ENCODE measurements around the gene CKB.

CKB gene

DNA sequence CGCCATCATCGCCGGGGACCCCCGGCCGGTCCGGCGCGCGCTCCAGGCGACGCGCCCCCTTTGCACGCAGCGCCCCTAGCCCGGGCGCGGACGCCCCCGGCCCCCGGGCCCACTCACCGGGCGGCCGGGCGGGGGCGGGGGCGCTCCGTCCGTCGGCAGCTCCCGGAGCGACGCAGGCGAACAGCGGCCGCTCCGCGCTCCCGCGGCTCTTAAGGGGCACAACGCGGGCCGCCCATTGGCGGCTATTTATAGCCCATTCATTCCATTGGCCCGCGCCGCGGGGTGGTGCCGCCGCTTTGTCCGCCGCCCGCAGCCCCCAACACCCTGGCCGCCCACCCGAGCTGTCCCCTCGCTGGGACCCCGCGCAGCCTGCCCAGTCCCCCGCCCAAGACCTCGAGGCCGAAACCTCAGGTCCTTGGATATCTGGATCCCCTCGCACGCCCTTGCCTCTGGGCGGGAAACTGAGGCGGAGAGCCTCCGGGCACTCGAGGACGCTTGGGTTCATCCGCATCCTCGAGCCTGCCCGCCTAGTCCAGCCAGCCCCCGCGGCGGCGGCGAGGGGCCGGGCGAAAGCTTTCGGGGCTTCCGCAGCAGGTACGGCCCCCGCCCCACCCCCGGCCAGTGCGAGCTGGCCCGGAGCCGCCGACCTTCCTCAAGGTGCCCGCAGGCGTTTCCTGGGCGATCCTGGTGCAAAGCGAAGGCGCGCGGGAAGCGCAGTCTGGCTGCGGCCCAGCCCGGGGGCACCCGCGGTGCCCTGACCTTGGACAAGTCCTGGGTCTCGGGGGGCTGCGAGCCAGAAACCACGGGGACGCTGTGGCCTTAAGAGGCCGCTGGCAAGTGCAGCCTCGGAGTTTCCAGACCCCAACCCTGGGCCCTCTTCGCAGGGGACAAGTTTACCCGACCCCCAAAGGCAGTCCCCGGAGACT lies at the start of gene CKB:
TSS of gene CKB (minus strand) at position 182 of the 926 bp plus-strand sequence. CDS start 337 bp downstream, outside the sequence.
- FAIRE-seq: no peak

GRCh38 chr14:103569408-103569807 lies 46.8 kb upstream of the CKB start:
- no peak for FAIRE-seq

DNA sequence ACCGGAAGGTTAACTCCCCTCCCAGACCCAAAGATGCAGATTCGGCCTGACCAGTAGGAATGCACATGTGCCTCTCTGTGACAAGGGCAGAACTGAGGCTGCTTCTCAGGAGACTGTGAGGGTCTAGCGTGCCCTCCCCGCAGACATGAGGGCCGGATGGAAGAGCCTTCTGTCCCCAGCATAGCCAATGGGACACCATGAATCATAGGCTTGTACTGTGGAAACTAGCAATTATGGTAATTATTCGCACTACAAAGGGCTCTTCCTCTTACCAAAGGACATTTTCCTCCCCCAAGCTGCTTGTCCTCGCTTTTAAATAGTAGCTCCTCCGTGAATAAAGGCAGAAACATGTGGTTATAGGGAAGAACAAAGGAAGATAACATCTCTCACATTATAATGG lies 46.3 kb upstream of the CKB start:
- no peak for FAIRE-seq

GRCh38 chr14:103563844-103564505 lies 41.3 kb upstream of the CKB start:
- no peak for FAIRE-seq

DNA sequence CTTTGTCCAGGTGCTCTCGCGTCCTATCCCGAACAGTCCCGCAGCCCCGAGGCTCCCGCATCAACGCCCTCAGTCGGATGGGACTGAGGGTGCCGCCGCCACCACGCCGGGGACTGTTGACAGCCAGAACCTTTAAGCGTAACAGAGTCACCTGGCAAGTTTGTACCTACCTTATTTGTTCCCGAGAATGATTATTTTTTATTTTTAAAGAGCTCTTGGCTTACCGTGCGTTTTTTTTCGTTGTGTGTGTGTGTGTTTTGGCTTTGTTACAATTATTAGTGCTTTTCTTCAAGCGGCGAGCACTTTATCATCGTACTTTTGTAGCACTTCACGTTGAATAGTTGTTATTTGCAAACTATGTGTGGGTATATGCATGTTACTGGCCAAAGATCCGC lies 40.6 kb upstream of the CKB start:
- no peak for FAIRE-seq

- FAIRE-seq: no peak
Observed at GRCh38 chr14:103562429-103563225, 40.0 kb upstream of the CKB start, which contains the start of the genes BAG5 and COA8. Gene BAG5, minus strand, starts transcription at chr14:103562657. Its CDS starts 1,493 bp downstream, at chr14:103561164. Gene COA8, plus strand, starts transcription at chr14:103562960. Its CDS starts 42 bp downstream, at chr14:103563002.

DNA sequence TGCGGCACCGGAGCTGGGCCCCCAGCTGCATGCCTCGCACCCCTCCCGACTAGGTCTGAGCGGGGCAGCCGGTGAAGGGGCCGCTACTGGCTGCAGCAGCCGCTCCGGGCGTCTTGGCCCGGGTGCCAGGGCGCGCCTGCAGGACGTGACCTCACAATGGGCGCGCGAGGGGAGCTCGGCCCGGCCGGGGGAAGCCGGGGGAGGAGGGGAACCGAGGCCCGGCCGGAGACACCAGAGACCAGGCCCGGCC lies 39.5 kb upstream of the CKB start:
- FAIRE-seq: no peak

DNA sequence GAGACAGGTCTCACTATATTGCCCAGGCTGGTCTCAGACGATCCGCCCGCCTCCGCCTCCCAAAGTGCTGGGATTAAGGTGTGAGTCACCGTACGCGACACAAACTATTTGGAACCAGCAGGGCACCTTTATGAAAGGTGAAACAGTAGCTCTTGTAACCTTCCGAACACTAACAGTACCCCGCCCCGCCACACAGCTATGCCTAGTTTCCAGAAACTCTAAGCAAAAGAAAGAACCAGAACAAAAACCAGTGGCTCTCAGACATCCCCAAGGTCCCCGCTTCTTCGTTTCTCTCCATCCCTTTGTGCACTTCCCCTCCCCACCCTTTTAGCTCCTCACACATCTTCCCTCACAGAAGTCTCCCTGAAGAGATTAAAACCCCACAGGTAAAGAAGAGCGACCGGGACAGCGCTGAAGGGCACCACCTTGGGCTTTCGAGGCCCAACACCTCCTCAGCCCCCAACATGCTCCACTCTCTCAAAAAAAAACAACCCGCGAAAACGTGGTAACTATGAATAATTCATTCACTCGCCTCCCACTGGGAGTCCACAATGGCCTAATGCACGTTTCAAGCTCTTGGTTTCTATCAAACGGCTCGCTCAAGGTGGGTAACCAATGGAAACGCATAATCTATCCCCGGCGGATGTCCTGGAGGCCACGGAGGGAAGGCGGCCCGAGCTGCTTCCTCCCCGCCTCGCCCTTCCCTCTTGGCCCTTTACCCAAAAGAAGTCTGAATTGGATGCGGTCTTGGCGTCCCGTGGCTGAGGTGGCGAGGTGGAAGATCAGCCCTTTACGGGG lies 39.0 kb upstream of the CKB start:
- no peak for FAIRE-seq

DNA sequence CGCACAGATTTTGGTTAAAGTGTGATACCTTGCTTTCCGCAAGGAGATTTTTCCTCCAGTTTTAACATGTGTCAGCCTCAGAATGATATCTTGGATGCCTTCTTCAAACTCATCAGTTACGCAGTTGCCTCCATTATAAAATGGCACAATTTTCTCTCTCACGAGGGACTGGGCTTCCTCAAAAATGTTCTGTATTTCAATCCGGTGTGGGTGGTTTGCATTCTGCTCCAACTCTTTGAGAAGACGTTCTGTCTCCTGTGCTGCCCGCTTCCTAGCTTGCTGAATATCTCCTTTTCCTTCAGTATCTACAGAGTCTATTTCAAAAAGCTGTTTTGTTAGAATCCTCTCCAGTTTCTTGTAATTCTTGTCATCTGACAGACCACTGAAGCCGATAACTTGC lies 38.1 kb upstream of the CKB start:
- FAIRE-seq: no peak

- FAIRE-seq: no peak
Observed at GRCh38 chr14:103559766-103560165, 37.1 kb upstream of the CKB start.

- no peak for FAIRE-seq
Observed at GRCh38 chr14:103558071-103558882, 35.6 kb upstream of the CKB start.

DNA sequence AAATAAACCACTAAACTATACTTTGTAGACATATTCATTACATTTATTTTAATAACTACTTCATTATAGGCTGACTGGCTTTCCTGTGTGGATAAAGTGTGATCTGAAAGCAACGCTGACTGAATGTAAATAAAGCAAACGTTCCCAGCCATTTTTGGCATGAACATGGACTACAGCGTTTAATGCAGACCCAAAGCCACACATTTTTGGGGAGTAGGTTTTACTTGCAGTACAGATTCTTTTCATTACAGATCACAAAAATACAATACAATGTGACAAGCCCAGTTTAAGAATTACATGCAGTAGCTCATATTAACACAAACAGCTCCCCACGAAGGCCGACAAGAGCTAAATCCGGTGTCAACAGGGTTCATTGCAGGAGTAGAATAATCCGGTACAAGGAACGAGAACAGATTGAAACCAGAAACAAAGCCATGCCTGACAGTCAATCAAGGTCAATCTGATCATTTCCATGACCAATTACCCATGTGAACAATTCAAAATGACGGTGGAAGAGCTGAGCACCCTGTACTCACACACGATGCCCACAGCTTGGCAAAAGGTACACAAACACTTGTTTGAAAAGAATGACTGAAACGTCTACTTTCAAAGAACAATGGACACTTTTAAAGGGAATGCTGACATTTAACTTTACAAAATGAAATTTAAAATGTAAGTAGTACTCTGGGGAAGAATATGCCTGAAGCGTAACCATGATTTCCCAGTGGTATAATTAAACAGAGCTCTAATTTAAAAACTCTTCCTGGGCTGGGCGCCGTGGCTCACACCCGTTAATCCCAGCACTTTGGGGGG lies 34.5 kb upstream of the CKB start:
- no peak for FAIRE-seq

GRCh38 chr14:103555559-103556337 lies 33.1 kb upstream of the CKB start:
- no peak for FAIRE-seq

- no peak for FAIRE-seq
Observed at GRCh38 chr14:103552846-103553210, 30.2 kb upstream of the CKB start.

GRCh38 chr14:103552011-103552845 lies 29.6 kb upstream of the CKB start:
- no peak for FAIRE-seq

DNA sequence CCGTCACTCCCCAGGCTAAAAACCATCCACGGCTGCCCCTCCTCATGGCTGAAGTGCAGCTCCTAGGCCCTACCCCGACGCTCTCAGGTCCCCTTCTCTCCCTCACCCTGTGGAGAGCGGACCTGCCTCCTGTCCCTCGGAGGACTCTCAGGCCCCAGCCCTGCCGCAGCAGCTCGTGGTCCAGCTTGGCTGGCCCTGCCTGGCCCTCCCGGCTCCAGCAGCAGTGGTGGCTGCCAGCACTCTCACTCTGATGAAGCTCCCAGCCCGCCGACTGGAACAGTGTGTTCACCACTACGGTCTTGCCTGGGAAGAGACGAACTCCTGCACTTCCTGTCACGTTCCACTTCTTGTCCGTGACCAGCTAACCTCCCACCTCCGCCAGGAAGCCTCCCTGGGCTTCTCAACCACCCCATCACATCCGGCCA lies 28.7 kb upstream of the CKB start:
- FAIRE-seq: no peak

DNA sequence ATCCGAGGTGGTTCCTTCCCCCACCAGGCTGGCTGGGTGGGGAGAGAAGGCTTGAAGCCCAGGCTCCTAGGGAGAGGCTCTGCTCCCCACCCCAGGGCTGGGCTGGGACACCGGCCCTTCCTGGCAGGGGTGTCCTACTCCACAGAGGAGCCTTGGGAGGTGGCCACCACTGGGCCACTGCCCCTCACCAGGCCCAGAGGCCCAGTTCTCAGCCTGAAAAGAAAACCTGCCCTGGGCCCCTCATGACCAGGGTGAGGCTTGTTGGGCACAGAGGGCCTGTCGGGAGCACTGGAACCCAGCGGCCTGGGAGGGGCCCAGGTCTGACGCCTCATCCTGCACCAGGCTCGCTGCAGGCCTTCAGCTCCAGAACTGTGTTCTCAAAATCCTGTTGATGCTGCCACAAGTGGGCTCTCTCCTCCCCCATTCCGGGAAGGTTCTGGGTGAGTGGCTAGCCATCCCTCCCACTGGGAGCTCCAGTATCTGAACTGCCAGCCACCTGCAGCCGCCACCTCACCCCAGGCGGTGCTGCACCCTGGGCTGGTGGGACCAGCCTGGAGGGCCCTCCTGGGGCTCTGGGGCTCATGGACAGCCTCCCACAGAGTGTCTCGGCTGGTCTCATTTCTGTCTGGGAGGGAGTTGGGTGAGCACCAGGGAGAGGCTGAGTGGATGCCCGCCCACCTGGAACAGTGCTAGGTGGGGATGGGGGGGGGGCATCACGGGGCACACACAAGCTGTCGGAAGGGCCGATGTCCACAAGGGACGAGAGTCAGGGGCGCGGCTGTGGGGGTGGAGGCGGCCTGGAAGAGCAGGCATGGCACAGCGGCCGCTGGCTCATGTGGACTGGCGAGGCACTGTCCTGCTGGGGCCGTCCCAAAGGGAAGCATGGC lies 28.1 kb upstream of the CKB start:
- no peak for FAIRE-seq
